Neural progenitor cell (in vitro differentiated cells): Measurements from ENCODE around the gene SCFD1.

ENCODE experiments used
- CTCF ChIP-seq: fragments of 200-600 bp; sonication (generic); IDR thresholded peaks from 2 replicates; pipeline ENCODE4 v1.5.1; 2017; ENCODE audit warnings: antibody characterized with exemption, mild to moderate bottlenecking
- EZH2 ChIP-seq: fragments of 200-600 bp; sonication (generic); IDR thresholded peaks from 2 replicates; pipeline ENCODE4 v1.6.1; 2017; ENCODE audit warnings: antibody characterized with exemption, mild to moderate bottlenecking, moderate library complexity
- EZH2phosphoT487 ChIP-seq: fragments of 200-600 bp; sonication (generic); IDR thresholded peaks from 2 replicates; pipeline ENCODE4 v1.6.1; 2017; ENCODE audit warnings: antibody characterized with exemption

GRCh38 chr14:30706704-30707103 lies 84.6 kb downstream of the SCFD1 start:
- TF ChIP-seq CTCF, result no peak
- TF ChIP-seq EZH2, result no peak
- TF ChIP-seq EZH2phosphoT487, result no peak
